NCI-H510A treated with DMSO at 0.1 percent for 48 hours (cell line): Measurements from ENCODE around the gene ANXA6.

Experiments
- DNase-seq: peaks from one replicate; lab custom pipeline; 2025; lab: John Stamatoyannopoulos, UW

ANXA6 gene

DNA sequence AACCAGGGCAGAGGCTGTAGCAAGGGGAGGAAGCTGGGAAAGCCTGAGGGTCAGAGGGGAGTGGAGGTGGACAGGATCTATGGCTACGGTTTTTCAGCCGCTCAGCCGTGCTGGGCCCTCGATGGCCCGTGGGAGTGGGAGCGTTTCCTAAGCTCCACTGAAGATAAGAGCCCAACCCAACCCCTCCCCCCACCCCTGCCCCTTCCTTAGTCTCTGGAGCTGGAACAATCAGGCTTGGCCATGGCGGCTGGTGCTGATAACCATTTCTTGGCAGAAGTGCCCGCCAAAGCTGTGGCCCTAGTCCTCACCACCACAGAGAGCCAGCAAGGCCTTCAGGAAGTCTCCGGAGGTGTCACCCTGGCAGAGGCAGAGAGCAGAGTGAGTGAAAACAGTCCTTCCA is 56.4 kb downstream of the ANXA6 start:
- DNase-seq: no peak

DNA sequence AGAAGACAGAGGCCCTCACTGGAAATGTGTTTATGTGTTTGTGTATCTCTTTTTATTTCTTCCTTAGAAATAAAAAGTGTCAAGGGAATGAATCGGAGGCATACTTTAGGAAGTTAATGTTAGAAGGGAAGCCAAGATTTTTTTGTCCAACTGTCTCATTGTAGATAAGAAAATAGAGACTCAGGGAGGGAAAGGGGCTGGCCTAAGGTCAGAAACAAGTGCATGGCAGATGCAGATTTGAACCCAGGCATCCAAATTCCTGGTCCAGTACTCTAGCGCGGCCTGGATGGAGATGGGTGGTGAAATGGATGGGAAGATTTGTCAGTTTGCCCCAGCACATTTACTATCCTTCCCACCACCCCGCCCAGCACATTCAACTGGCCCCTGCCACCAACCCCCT is 56.9 kb downstream of the ANXA6 start:
- DNase-seq: no peak

GRCh38 chr5:151098768-151099121 is 58.8 kb downstream of the ANXA6 start:
- DNase-seq: no peak

DNA sequence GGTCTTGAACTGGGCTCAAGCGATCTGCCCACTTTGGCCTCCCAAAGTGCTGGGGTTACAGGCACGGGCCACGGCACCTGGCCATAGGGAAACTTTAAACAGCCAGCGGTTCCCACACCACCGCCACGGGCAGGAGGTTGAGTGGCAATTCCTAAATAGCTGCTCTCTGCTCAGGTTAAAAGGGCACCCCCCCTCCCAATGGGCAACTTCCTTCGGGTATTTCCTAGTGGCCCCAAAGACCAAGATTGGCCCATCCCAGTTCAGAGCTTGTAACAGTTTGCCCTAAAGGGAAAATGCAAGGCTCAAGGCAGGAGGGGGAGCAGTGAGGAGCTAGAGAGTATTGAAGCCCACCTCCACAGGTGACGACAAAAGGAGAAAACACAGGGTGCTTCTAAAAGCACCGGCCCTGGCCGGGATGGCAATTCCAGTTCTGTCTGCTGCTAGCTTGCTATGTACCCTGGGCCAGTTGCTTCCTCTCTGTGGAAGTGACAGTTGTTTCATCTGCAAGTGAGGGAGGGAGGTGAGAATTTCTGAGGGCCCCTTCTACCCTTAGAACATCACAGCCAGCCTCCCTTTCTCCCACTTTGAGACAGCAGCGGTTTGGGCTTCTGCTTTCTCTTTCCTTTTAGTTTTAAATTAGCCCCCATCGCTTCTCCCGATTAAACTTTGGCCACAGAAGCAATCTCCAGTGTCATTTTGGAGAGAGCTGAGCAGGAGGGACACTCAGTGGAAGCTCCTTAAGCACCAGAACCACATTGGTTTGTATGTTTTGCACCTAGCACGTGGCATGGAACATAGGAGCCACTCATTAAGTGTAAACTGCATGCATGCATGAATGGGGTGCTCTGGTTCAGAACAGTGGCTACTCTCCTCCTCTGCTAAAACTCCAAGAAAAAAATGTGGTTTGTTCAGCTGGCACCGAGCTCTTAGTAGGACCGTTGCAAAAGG is 59.5 kb downstream of the ANXA6 start:
- no peak for DNase-seq

DNA sequence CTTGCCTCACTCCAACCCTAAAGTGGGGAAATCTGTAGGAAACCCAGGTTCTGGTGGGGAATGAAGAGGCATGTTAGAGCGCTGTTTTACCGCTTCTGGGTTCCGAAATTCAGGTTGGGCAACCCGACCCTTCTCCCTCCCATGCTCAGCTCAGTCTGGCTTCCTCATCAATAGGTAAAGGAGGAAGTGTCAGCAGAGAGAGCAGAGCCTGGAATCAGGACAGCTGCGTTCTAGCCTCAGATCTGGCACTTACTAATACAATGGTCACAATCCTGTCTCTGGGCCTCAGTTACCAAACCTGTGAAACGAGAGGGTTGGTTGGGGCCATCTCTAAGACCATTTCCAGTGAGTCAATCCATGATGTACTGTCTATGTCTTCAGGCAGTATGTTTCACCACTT is 60.5 kb downstream of the ANXA6 start:
- DNase-seq: no peak

DNA sequence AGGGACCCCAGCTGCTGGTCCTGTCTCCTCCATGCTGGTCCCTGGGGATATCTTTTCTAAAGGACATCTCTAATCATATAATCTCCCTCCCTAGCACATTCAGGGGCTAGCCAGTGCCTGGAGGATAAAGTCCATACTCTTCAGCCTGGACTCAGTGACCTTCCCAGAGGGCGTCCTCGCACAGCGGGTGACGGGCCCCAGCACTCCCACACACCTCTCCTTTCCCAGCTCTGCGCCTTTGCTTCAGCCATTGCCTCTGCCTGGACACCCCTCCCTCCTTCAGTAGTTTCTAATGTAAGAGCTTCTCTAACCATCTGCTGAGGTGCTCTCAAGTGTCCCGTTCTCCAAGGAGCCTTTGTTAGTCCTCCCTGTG is 61.6 kb downstream of the ANXA6 start:
- no peak for DNase-seq

DNA sequence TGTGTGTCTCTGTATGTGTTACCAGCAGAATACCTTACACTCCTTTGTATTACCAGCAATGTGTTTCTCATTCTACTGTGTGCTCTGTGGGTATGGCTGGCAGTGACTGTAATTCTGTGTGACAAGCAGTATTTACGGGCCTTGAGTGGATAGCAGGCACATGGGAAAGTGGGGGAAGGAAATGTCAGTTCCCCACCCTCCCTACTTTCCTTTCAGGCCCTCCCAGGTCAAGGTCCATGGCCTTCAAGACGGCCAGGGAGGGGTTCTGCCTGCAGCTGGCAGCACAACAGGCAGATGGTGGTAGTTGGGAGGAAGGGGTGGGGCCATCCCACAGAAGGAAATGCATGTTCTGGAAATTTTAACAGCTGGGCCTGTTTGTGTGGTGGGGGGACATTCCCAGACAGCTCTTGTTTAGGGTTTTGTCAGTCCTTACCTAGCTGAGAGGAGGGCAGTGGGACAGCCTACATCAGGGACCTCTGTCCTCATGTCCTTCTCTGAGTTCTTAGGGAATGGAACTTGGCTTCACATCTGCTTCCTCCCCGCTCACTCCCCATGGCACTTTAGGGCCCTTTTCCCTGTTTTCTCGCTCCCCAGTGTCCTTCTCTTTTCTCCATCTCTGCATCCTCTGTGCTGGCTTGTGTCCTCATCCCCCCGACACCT is 62.1 kb downstream of the ANXA6 start:
- no peak for DNase-seq

DNA sequence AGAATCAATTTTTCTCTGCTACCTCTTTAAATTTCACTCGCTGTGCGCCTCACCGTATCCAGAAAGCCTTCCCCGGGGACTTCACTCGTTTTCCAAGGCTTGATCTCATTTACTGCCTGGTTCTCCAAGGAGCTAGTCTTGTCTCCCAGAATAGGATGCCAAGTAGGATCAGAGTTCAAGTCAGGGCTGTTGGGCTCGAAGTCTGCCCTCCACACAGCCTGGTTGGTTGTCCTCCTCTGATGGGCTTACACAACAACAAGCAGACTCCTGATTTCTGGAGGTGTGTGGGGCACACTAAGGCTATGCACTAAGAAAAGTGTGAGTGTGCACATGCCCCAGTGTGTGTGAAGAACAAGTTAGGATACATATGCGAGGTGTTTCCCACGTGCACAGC is 62.7 kb downstream of the ANXA6 start:
- no peak for DNase-seq

GRCh38 chr5:151094030-151094851 is 63.3 kb downstream of the ANXA6 start:
- DNase-seq: no peak

- DNase-seq: no peak
These were observed 64.1 kb downstream of the ANXA6 start for GRCh38 chr5:151093476-151093889.

GRCh38 chr5:151092762-151093161 is 64.8 kb downstream of the ANXA6 start:
- DNase-seq: no peak

GRCh38 chr5:151089726-151090125 is 67.9 kb downstream of the ANXA6 start:
- DNase-seq: no peak

GRCh38 chr5:151088986-151089385 is 68.6 kb downstream of the ANXA6 start:
- DNase-seq: no peak

DNA sequence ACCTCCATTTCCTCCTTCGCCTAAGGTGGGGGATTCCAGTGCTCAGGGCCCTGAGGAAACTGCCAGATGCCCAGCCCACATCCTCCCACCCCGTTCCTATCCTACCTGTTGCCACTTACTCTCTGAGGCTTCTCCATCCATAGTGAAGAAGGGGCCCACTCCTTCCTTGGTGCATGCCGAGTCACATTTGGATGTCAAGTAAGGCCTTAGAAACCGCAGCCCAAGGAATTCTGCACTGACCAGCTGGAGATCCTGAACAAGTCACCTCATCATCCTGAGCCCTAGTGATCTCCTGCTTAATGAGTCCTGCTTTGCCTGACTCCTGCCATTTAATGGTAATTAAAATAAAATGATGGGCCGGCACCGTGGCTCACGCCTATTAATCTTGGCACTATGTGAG is 70.1 kb downstream of the ANXA6 start:
- no peak for DNase-seq

GRCh38 chr5:151086905-151087360 is 70.6 kb downstream of the ANXA6 start:
- no peak for DNase-seq

- no peak for DNase-seq
These were observed 71.2 kb downstream of the ANXA6 start for GRCh38 chr5:151086192-151086869.

DNA sequence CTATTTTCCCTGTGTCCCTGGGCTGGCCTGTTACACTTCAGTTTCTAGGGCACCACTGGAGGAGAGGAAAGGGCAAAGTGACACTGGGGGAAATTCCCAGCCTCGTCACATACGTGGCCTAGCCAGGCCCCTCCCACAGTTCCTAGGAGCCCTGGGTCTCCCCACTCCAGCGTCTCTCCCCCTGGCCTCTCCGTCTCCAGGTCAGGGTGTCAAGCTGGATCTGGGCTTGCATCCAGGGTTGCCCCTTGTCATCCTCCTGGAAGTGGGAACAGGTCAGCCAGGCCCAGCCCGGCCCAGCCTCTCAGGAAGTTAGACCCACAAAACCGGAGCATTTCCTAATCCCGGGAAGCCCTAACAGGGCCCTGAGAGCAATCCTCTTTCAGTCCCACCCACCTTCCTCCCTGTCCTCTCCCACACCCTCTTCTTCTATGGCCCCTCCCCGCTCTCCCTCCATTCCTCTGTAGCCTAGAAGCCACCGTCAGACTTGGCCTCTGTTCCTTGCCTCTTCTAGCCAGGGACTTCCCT is 72.0 kb downstream of the ANXA6 start:
- no peak for DNase-seq

DNA sequence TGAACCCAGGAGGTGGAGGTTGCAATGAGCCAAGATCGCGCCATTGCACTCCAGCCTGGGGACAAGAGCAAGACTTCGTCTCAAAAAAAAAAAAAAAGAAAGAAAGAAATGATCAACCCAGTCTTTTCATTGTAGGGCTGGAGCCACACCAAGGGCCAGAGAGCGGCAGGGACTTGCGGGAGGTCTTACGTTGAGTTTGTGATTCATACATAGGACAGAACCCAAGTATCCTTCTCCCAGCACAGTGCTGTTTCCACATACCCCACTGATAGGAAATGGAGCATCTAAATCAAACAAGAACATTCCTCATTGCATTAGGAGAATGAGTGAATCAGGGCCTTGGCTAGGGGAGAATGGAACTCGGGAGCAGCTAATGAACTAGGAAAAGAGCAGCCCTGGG is 73.2 kb downstream of the ANXA6 start:
- no peak for DNase-seq

DNA sequence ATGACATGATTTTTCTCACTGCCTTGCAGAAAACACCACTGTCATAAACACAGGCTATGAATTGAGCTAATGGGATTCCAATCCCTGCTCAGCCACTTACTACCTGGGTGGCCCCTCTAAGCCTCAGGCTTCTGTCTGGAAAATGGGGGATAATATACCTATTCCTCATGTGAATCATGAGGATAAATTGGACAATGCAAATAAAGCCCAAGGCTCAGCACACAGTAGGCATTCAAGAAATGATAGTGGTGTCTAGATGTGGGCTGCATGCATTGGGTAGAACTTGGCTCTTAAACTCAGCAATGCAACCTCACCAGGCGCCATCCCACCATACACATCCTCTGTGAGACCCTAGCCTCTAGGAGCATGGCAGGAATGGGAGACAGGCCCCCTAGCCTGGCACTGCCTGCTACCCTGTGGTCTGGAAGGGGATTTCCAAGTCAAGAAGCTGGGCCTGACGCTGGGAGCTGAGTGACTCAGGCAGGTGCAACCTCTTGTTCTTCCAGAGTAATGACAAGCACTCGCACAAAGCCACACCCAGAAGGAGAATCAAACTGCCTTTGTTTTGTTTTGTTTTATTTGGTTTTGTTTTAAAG is 74.4 kb downstream of the ANXA6 start:
- peak; percentile 34 for DNase-seq

DNA sequence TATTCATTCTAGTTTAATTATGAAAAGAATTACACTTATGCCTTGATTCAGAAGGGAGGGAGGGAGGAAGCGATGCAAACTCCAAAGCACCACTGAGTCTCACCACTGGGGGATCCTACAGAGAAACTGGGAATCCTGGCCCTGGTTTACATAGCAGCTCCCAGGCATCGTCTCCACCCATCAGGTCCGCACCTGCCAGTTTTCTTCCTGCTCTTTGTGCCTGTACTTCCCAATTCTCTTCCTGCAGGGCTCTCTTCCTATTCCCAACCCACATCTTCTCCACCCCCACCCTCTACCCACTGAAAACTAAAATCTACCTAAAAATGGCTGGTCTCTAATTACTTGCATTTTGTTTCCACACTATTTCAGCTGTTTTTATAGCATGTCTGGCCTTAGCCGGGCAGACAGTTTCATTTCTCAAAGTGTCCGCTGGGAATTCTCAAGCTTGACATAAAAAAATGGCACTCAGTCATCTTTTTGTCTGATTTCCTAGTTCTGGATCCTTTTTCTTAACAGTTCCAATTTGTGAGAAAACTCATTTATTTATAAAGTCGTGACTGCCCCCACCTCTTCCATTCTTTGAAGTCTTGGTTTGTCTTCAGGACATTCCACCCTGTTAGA is 75.2 kb downstream of the ANXA6 start:
- peak; percentile 65 for DNase-seq
